H1 (cell line): ENCODE measurements around the gene RANBP6. TPM values are rescaled to one million over a fixed set of nuclear protein-coding genes. Genes with fewer than 3 reads are reported as not detected.

ENCODE experiments used
- CTCF ChIA-PET: fragments of 300-600 bp; sonication (Branson Sonifier 250); formaldehyde crosslinking; loops from one replicate; lab custom pipeline; 2021; ENCODE audit not compliant: partially characterized antibody; lab: Charles Lee
- POLR2A ChIA-PET: fragments of 300-600 bp; sonication (Branson Sonifier 250); formaldehyde crosslinking; loops from one replicate; lab custom pipeline; 2021; ENCODE audit warnings: inconsistent platforms; ENCODE audit not compliant: partially characterized antibody; lab: Charles Lee
- DNase-seq, 2 experiments: peaks; one replicate each; pipeline versions ENCODE4 v3.0.0 to v3.0.0-alpha.2; 2010 to 2022; ENCODE audit warnings: low spot score in 2 of 2, low read depth in 1 of 2, mixed read lengths in 1 of 2
- FAIRE-seq: peaks from 2 replicates; lab custom pipeline; 2011; peaks lifted over from hg19 to GRCh38; lab: Jason Lieb, UNC
- H2AFZ ChIP-seq: 2 replicates; pipeline ENCODE4 v1.8.1; 2012; ENCODE audit warnings: low read length, inconsistent platforms
- H2AK5ac ChIP-seq: 2 replicates; pipeline ENCODE4 v1.6.1; 2013; ENCODE audit warnings: low read depth, low read length
- H2BK120ac ChIP-seq: replicated peaks from 2 replicates; pipeline ENCODE3; 2013; ENCODE audit warnings: low read depth, low read length, inconsistent platforms
- H2BK12ac ChIP-seq: 2 replicates; pipeline ENCODE4 v1.6.1; 2013; ENCODE audit warnings: low read depth, low read length
- H2BK15ac ChIP-seq: 2 replicates; pipeline ENCODE4 v1.6.1; 2013; ENCODE audit warnings: low read length
- H2BK20ac ChIP-seq: 2 replicates; pipeline ENCODE4 v1.6.1; 2013; ENCODE audit warnings: low read length
- H2BK5ac ChIP-seq: 2 replicates; pipeline ENCODE4 v1.6.1; 2013; ENCODE audit warnings: low read depth, low read length
- H3K14ac ChIP-seq: 2 replicates; pipeline ENCODE4 v1.6.1; 2013; ENCODE audit warnings: inconsistent platforms; ENCODE audit not compliant: insufficient read length
- H3K18ac ChIP-seq: 2 replicates; pipeline ENCODE4 v1.6.1; 2013; ENCODE audit warnings: low read length; ENCODE audit errors: extremely low read depth
- H3K23ac ChIP-seq: 2 replicates; pipeline ENCODE4 v1.6.1; 2013; ENCODE audit warnings: inconsistent platforms; ENCODE audit not compliant: insufficient read length
- H3K23me2 ChIP-seq: 2 replicates; pipeline ENCODE4 v1.6.1; 2013; ENCODE audit warnings: low read depth, low read length
- H3K27ac ChIP-seq: 2 replicates; pipeline ENCODE4 v1.6.1; 2011; ENCODE audit warnings: low read depth, low read length, inconsistent platforms
- H3K27me3 ChIP-seq, 4 experiments: replicated peaks in 1 of 4; 1 replicate in 1 of 4; 2 replicates in 3 of 4; pipeline versions ENCODE4 v1.6.1 to v1.8.1; 2011 to 2013; ENCODE audit warnings: low read length in 3 of 4, mild to moderate bottlenecking in 3 of 4, inconsistent platforms in 2 of 4, mixed read lengths in 2 of 4, moderate library complexity in 1 of 4; ENCODE audit not compliant: control insufficient read depth in 3 of 4, insufficient read depth in 3 of 4; ENCODE audit errors: extremely low read depth in 1 of 4
- H3K36me3 ChIP-seq, 4 experiments: 2 replicates each; pipeline versions ENCODE4 v1.6.1 to v1.8.1; 2011 to 2013; ENCODE audit warnings: mild to moderate bottlenecking in 4 of 4, low read length in 3 of 4, moderate library complexity in 2 of 4, control low read depth in 1 of 4, inconsistent platforms in 1 of 4; ENCODE audit not compliant: insufficient read depth in 4 of 4, control insufficient read depth in 2 of 4
- H3K4ac ChIP-seq: replicated peaks from 2 replicates; pipeline ENCODE3; 2013; ENCODE audit warnings: low read length, low read depth, mixed read lengths, inconsistent platforms; ENCODE audit not compliant: insufficient read length
- H3K4me1 ChIP-seq, 4 experiments: replicated peaks in 1 of 4; 1 replicate in 1 of 4; 2 replicates in 3 of 4; pipeline versions ENCODE4 v1.6.1 to v1.8.1; 2011 to 2013; ENCODE audit warnings: low read length in 3 of 4, inconsistent platforms in 2 of 4, mixed read lengths in 1 of 4; ENCODE audit not compliant: insufficient read depth in 4 of 4, control insufficient read depth in 3 of 4
- H3K4me2 ChIP-seq, 2 experiments: 2 replicates each; pipeline versions ENCODE4 v1.6.1 to v1.8.1; 2011 to 2013; ENCODE audit warnings: low read depth in 2 of 2, low read length in 2 of 2, control low read depth in 1 of 2, inconsistent platforms in 1 of 2, mild to moderate bottlenecking in 1 of 2; ENCODE audit not compliant: insufficient read depth in 1 of 2
- H3K4me3 ChIP-seq, 4 experiments: fragments of 200-600, 300-600 bp in 1 of 4; sonication (generic), shearing (Covaris generic), sonication (Bioruptor Twin) in 1 of 4; 2 replicates each; pipeline versions ENCODE4 v1.5.1 to v1.8.1; 2011 to 2016; ENCODE audit warnings: low read length in 4 of 4, low read depth in 3 of 4, control low read depth in 2 of 4, inconsistent platforms in 2 of 4, mild to moderate bottlenecking in 2 of 4, mixed read lengths in 1 of 4, moderate library complexity in 1 of 4; ENCODE audit not compliant: insufficient read depth in 2 of 4; ENCODE audit errors: extremely low read depth in 1 of 4
- H3K56ac ChIP-seq: replicated peaks from 2 replicates; pipeline ENCODE3; 2013; ENCODE audit warnings: low read depth, mild to moderate bottlenecking, mixed read lengths, low read length, inconsistent platforms; ENCODE audit not compliant: insufficient read length
- H3K79me1 ChIP-seq: 2 replicates; pipeline ENCODE4 v1.6.1; 2013; ENCODE audit warnings: low read depth, low read length, control low read depth
- H3K79me2 ChIP-seq, 2 experiments: 2 replicates each; pipeline versions ENCODE4 v1.6.1 to v1.8.1; 2012 to 2013; ENCODE audit warnings: low read length in 2 of 2, mild to moderate bottlenecking in 2 of 2, inconsistent platforms in 1 of 2; ENCODE audit not compliant: insufficient read depth in 2 of 2, control insufficient read depth in 1 of 2
- H3K9ac ChIP-seq, 4 experiments: replicated peaks in 1 of 4; 1 replicate in 1 of 4; 2 replicates in 3 of 4; pipeline versions ENCODE4 v1.6.1 to v1.8.1; 2011 to 2013; ENCODE audit warnings: low read depth in 3 of 4, low read length in 3 of 4, control low read depth in 2 of 4, mild to moderate bottlenecking in 2 of 4, moderate library complexity in 2 of 4, inconsistent platforms in 1 of 4; ENCODE audit errors: extremely low read depth in 1 of 4
- H3K9me3 ChIP-seq, 2 experiments: 2 replicates each; pipeline versions ENCODE4 v1.6.1 to v1.8.1; 2012 to 2013; ENCODE audit warnings: mild to moderate bottlenecking in 2 of 2, moderate library complexity in 2 of 2, control low read depth in 1 of 2, inconsistent platforms in 1 of 2, low read depth in 1 of 2, low read length in 1 of 2, mixed read lengths in 1 of 2; ENCODE audit not compliant: insufficient read depth in 2 of 2
- H4K20me1 ChIP-seq, 2 experiments: replicated peaks in 1 of 2; 2 replicates each; pipeline versions ENCODE3 to v1.8.1; 2011 to 2013; ENCODE audit warnings: inconsistent platforms in 2 of 2, low read length in 2 of 2, mild to moderate bottlenecking in 1 of 2; ENCODE audit not compliant: insufficient read depth in 2 of 2, control insufficient read depth in 1 of 2
- H4K5ac ChIP-seq: 2 replicates; pipeline ENCODE4 v1.6.1; 2013; ENCODE audit warnings: low read length, low read depth, mixed read lengths, inconsistent platforms; ENCODE audit not compliant: insufficient read length
- H4K8ac ChIP-seq: 2 replicates; pipeline ENCODE4 v1.8.0; 2013; ENCODE audit warnings: mild to moderate bottlenecking, moderate library complexity, low read length, inconsistent platforms; ENCODE audit not compliant: insufficient read depth; ENCODE audit errors: extremely low read depth
- H4K91ac ChIP-seq: replicated peaks from 2 replicates; pipeline ENCODE3; 2013; ENCODE audit warnings: low read length, mixed read lengths, inconsistent platforms; ENCODE audit not compliant: insufficient read length
- CTCF ChIP-seq, 3 experiments: IDR thresholded peaks; 1 replicate in 2 of 3; 2 replicates in 1 of 3; pipeline versions ENCODE4 v1.5.1 to v1.6.1; 2011; ENCODE audit warnings: low read length in 3 of 3, mild to moderate bottlenecking in 3 of 3, inconsistent platforms in 2 of 3, low read depth in 1 of 3, moderate library complexity in 1 of 3; ENCODE audit not compliant: insufficient read depth in 1 of 3; ENCODE audit errors: control extremely low read depth in 1 of 3
- microRNA-seq, 2 experiments: library from miRNA; unstranded; fragments of <30 nt; microRNA quantifications; one replicate each; pipeline versions ENCODE4 to v1.2.0, GENCODE V29; 2016 to 2020; ENCODE audit warnings: borderline microRNAs expressed in 2 of 2, borderline number of aligned reads in 2 of 2, borderline replicate concordance in 1 of 2
- polyA plus RNA-seq, 7 experiments: library from polyadenylated mRNA; depleted of rRNA in 3 of 7; stranded (reverse) in 5 of 7; unstranded in 2 of 7; fragments of >200 nt in 5 of 7; fragments of 200-250 nt in 2 of 7; gene quantifications; 1 replicate in 5 of 7; 2 replicates in 1 of 7; 4 replicates in 1 of 7; pipeline versions ENCODE4 v1.2.1 to v1.2.3, GENCODE V29; 2011 to 2013; ENCODE audit warnings: missing spikeins in 2 of 7, mixed read lengths in 2 of 7
- small RNA-seq: library from polyadenylated mRNA; stranded (forward); fragments of <200 nt; extraction: miRNeasy Mini kit (QIAGEN cat#:217004); gene quantifications from one replicate; pipeline ENCODE3, GENCODE V24; 2013; ENCODE audit not compliant: insufficient read depth
- total RNA-seq: library from RNA; stranded (reverse); fragmentation: NEBNext Ultra II Directional; extraction: Animal tissue kit (Norgen Biotek cat#: 25700); gene quantifications from 2 replicates; pipeline ENCODE4 v1.2.1, GENCODE V29; 2021

The RANBP6 gene
- total and polyA plus RNA-seq, 2 of the 8 experiments (the other 6 are each of a cell fraction or from before 2014, with no cell fraction given) = 5.7 to 18.8 TPM

GRCh38 chr9:5971740-5972139 is 43.7 kb downstream of the RANBP6 start:
- Histone ChIP-seq H2BK15ac (no peak overlapping the region), H4K5ac (no peak overlapping the region), H3K14ac (no peak overlapping the region), H2BK20ac (no peak overlapping the region), H3K4me2 (no peak overlapping the region), H4K91ac (no peak overlapping the region), H3K36me3 (peaks cover 0 to 3% (median 1%) of the 10 kb centered on the region in 4 experiments; a peak in 2 of 8 replicates), H3K18ac (no peak overlapping the region), H3K23me2 (no peaks in the 10 kb centered on the region), H2BK12ac (no peak overlapping the region), H2BK120ac (no peak overlapping the region), H3K4me3 (no peak overlapping the region), H3K79me2 (no peaks in the 10 kb centered on the region), H4K8ac (no peak overlapping the region), H3K27me3 (no peaks in the 10 kb centered on the region), H3K9ac (no peak overlapping the region), H3K56ac (no peak overlapping the region), H3K4ac (no peak overlapping the region), H3K23ac (no peak overlapping the region), H3K4me1 (no peaks in the 10 kb centered on the region), H3K27ac (no peak overlapping the region), H2BK5ac (no peak overlapping the region), H4K20me1 (no peaks in the 10 kb centered on the region), H2AK5ac (no peak overlapping the region), H3K79me1 (no peaks in the 10 kb centered on the region), H2AFZ (no peak overlapping the region), H3K9me3 (no peaks in the 10 kb centered on the region)
- ChIA-PET CTCF (interaction anchor here (0.6 to 1.2 kb wide), 3 partner anchors 16 to 196 kb away, joined by 3 read pairs; no protein-coding TSS in a partner anchor), POLR2A (no interaction called here)
- FAIRE-seq (no peak), DNase-seq (no peak)
- TF ChIP-seq CTCF (IDR thresholded peaks at IDR 0.05; ENCODE audit: control extremely low read depth in 1 of 3, insufficient read depth in 1 of 3, low read depth in 1 of 3, low read length in 3 of 3) = no peak

Small RNA genes within 50 kb of the gene (microRNA-seq; reads per million reads assigned to microRNA genes)
- gene MIR4665 = 0.46 to 1.2 reads per million in 2 experiments

Small RNA genes within 50 kb of the gene (small RNA-seq; reads per million reads assigned to genes)
- gene MIR4665 = not detected

Other genes starting within 250 kb of the RANBP6 start
- gene ERMP1, start 182.5 kb downstream of the RANBP6 start, total RNA-seq = 16.5 and 16.7 TPM in 2 replicates
- gene ERMP1, start 182.5 kb downstream of the RANBP6 start, polyA plus RNA-seq (2011; rRNA removed) = 8.3 and 12.8 TPM in 2 replicates
- not detected in 2 replicates for gene MLANA, start 124.7 kb downstream of the RANBP6 start, total RNA-seq
- gene MLANA, start 124.7 kb downstream of the RANBP6 start, polyA plus RNA-seq (2011; rRNA removed) = not detected in 2 replicates
- gene IL33, start 200.2 kb upstream of the RANBP6 start, total RNA-seq = not detected in 2 replicates
- not detected in 2 replicates for gene IL33, start 200.2 kb upstream of the RANBP6 start, polyA plus RNA-seq (2011; rRNA removed)